Body of pancreas (tissue), 4 donors: ENCODE results near the gene KCNQ5. TPM values are rescaled to one million over a fixed set of nuclear protein-coding genes. Genes with fewer than 3 reads are reported as not detected.

Source experiments
- ATAC-seq: fragments of 150-250 bp; one replicate; pipeline ENCODE4 v1.9.1; 2016
- DNase-seq, 4 donors: peaks; one replicate each; pipeline ENCODE4 v3.0.0-alpha.2; 2019
- H3K27ac ChIP-seq, 4 donors: fragments of 200-600 bp; sonication (generic); 1 replicate in 3 of 4; 2 replicates in 1 of 4; pipeline versions ENCODE4 v1.5.1 to v1.6.1; 2016 to 2019; ENCODE audit warnings: mild to moderate bottlenecking in 1 of 4, mixed read lengths in 1 of 4, moderate library complexity in 1 of 4
- H3K27me3 ChIP-seq, 2 donors: fragments of 200-600 bp; sonication (generic); one replicate each; pipeline ENCODE4 v1.6.0; 2016; ENCODE audit warnings: mild to moderate bottlenecking in 1 of 2
- H3K36me3 ChIP-seq, 2 donors: fragments of 200-600 bp; sonication (generic); replicated peaks in 1 of 2; 2 replicates each; pipeline ENCODE4 v1.5.1; 2016; ENCODE audit warnings: low read depth in 2 of 2; ENCODE audit not compliant: insufficient read depth in 1 of 2
- H3K4me1 ChIP-seq: fragments of 200-600 bp; sonication (generic); one replicate; pipeline ENCODE4 v1.6.0; 2016
- H3K4me3 ChIP-seq, 2 donors: fragments of 200-600 bp; sonication (generic); 1 replicate in 1 of 2; 2 replicates in 1 of 2; pipeline ENCODE4 v1.5.1; 2016 to 2019
- H3K9me3 ChIP-seq, 3 donors: fragments of 200-600 bp; sonication (generic); 1 replicate in 2 of 3; 2 replicates in 1 of 3; pipeline ENCODE4 v1.5.1; 2016
- POLR2A ChIP-seq, 3 donors: fragments of 450-650 bp; IDR thresholded peaks; one replicate each; pipeline ENCODE4 v1.6.1; 2016; ENCODE audit warnings: antibody characterized with exemption in 3 of 3, mild to moderate bottlenecking in 2 of 3
- WGBS, 2 donors: methylation state at CpG; one replicate each; pipeline ENCODE4 v1.1.5; 2017; 5-methylcytosine and 5-hydroxymethylcytosine counted together
- intact Hi-C: fragments of 100-400 bp; cut with DNase I; formaldehyde crosslinking; loops from one replicate; pipeline ENCODE4 v1.15.1; 2023
- total RNA-seq, 2 donors: library from RNA; depleted of rRNA; stranded (reverse); fragments of >200 nt; gene quantifications; one replicate each; pipeline ENCODE4 v1.1.0, GENCODE V29; 2016
- TF ChIP-seq, protein P1 (sequence below), 7 experiments: fragments of 450-650 bp in 4 of 7; fragments of 200-600 bp in 3 of 7; sonication (generic) in 3 of 7; IDR thresholded peaks; one replicate each; pipeline ENCODE4 v1.5.1; 2016 to 2019; ENCODE audit warnings: antibody characterized with exemption in 7 of 7

The KCNQ5 gene
- total RNA-seq, 2 donors from 2014 or later: 1.0 to 1.6 TPM

GRCh38 chr6:73030257-73030656 lies 408.4 kb downstream of the KCNQ5 start:
- intact Hi-C loops: no loop called here
- DNase-seq: no peak
- H3K4me1 ChIP-seq: no peaks in the 10 kb centered on the region

GRCh38 chr6:73030791-73031782 lies 409.2 kb downstream of the KCNQ5 start:
- TF ChIP-seq, protein P1, sequence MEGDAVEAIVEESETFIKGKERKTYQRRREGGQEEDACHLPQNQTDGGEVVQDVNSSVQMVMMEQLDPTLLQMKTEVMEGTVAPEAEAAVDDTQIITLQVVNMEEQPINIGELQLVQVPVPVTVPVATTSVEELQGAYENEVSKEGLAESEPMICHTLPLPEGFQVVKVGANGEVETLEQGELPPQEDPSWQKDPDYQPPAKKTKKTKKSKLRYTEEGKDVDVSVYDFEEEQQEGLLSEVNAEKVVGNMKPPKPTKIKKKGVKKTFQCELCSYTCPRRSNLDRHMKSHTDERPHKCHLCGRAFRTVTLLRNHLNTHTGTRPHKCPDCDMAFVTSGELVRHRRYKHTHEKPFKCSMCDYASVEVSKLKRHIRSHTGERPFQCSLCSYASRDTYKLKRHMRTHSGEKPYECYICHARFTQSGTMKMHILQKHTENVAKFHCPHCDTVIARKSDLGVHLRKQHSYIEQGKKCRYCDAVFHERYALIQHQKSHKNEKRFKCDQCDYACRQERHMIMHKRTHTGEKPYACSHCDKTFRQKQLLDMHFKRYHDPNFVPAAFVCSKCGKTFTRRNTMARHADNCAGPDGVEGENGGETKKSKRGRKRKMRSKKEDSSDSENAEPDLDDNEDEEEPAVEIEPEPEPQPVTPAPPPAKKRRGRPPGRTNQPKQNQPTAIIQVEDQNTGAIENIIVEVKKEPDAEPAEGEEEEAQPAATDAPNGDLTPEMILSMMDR (IDR thresholded peaks at IDR 0.05): no peak
- no peak for TF ChIP-seq POLR2A (IDR thresholded peaks at IDR 0.05)
- 67 to 72% methylated on average over 9 of the region's 9 CpGs for WGBS, 2 donors
- Histone ChIP-seq H3K9me3 (no peaks in the 10 kb centered on the region), H3K4me1 (no peaks in the 10 kb centered on the region), H3K27ac (no peak overlapping the region), H3K4me3 (no peak overlapping the region), H3K36me3 (no peaks in the 10 kb centered on the region), H3K27me3 (no peaks in the 10 kb centered on the region)
- ATAC-seq (no peak), DNase-seq (no peak)
- intact Hi-C loops: no loop called here

More at GRCh38 chr6:73030257-73030656, 408.4 kb downstream of the KCNQ5 start:
- H3K27me3 ChIP-seq: no peaks in the 10 kb centered on the region
- no peak for TF ChIP-seq POLR2A (IDR thresholded peaks at IDR 0.05)
- TF ChIP-seq, protein P1 (IDR thresholded peaks at IDR 0.05): no peak
- H3K4me3 ChIP-seq: no peak overlapping the region
- no peaks in the 10 kb centered on the region for H3K9me3 ChIP-seq
- no peak overlapping the region for H3K27ac ChIP-seq
- ATAC-seq: no peak
- no peaks in the 10 kb centered on the region for H3K36me3 ChIP-seq

- no peak for ATAC-seq
Observed at GRCh38 chr6:73032586-73032985, 410.7 kb downstream of the KCNQ5 start.

DNA sequence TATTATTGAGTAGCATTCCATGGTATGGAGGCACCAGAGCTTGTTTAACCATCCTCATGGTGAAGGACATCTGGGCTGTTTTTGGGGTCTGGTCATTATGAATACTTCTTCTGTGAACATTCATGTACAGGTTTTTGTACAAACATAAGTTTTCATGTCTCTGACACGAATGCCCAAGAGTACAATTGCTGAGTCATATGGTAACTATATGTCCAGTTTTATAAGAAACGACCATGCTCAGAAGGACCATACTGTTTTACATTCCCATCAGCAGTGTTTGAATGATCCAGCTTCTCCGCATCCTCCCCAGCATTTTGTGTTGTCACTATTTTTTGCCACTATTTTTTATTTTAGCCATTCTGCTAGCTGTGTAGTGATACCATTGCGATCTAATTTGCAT lies 414.8 kb downstream of the KCNQ5 start:
- TF ChIP-seq, protein P1 (IDR thresholded peaks at IDR 0.05): no peak
- no peak for TF ChIP-seq POLR2A (IDR thresholded peaks at IDR 0.05)
- Histone ChIP-seq H3K27ac (no peak overlapping the region), H3K9me3 (no peaks in the 10 kb centered on the region), H3K4me3 (no peak overlapping the region), H3K27me3 (no peaks in the 10 kb centered on the region), H3K4me1 (no peaks in the 10 kb centered on the region), H3K36me3 (no peaks in the 10 kb centered on the region)
- intact Hi-C loops: no loop called here
- DNase-seq (no peak), ATAC-seq (no peak)
- 69 to 74% methylated on average over 4 of the region's 4 CpGs for WGBS, 2 donors

More at GRCh38 chr6:73032586-73032985, 410.7 kb downstream of the KCNQ5 start:
- no peak overlapping the region for H3K27ac ChIP-seq
- no peak overlapping the region for H3K4me3 ChIP-seq
- H3K36me3 ChIP-seq: no peaks in the 10 kb centered on the region
- TF ChIP-seq, protein P1 (IDR thresholded peaks at IDR 0.05): no peak
- no peak for TF ChIP-seq POLR2A (IDR thresholded peaks at IDR 0.05)
- intact Hi-C loops: no loop called here
- no peak for DNase-seq
- H3K9me3 ChIP-seq: no peaks in the 10 kb centered on the region
- no peaks in the 10 kb centered on the region for H3K4me1 ChIP-seq
- 78 to 89% methylated on average over 2 of the region's 2 CpGs for WGBS, 2 donors
- no peaks in the 10 kb centered on the region for H3K27me3 ChIP-seq
